AG08395 (cell line): Measurements from ENCODE around the gene RAB31.

Source experiments
- DNase-seq: peaks from one replicate; pipeline ENCODE4 v3.0.0; 2012; ENCODE audit warnings: mixed read lengths, low spot score

The RAB31 gene

GRCh38 chr18:9866627-9867026, 158.5 kb downstream of the RAB31 start:
- no peak for DNase-seq

GRCh38 chr18:9867071-9867594, 159.0 kb downstream of the RAB31 start:
- no peak for DNase-seq

GRCh38 chr18:9868857-9869714, 161.0 kb downstream of the RAB31 start:
- DNase-seq, result no peak

GRCh38 chr18:9869715-9870430, 161.8 kb downstream of the RAB31 start:
- peak; percentile 72 for DNase-seq

- no peak for DNase-seq
Measured at GRCh38 chr18:9870431-9871008, 162.4 kb downstream of the RAB31 start.

- DNase-seq, result no peak
Measured at GRCh38 chr18:9871244-9871746, 163.2 kb downstream of the RAB31 start.

GRCh38 chr18:9872823-9873222, 164.7 kb downstream of the RAB31 start:
- DNase-seq, result no peak

- DNase-seq, result no peak
Measured at GRCh38 chr18:9874728-9875127, 166.6 kb downstream of the RAB31 start.

GRCh38 chr18:9876212-9876866, 168.2 kb downstream of the RAB31 start:
- no peak for DNase-seq

- DNase-seq, result peak; percentile 66
Measured at GRCh38 chr18:9876867-9877654, 169.0 kb downstream of the RAB31 start.

- no peak for DNase-seq
Measured at GRCh38 chr18:9877655-9878014, 169.5 kb downstream of the RAB31 start.

- no peak for DNase-seq
Measured at GRCh38 chr18:9878095-9878494, 170.0 kb downstream of the RAB31 start.

- no peak for DNase-seq
Measured at GRCh38 chr18:9878783-9879242, 170.7 kb downstream of the RAB31 start.

GRCh38 chr18:9884090-9884489, 176.0 kb downstream of the RAB31 start:
- DNase-seq, result no peak

- DNase-seq, result no peak
Measured at GRCh38 chr18:9884532-9885140, 176.5 kb downstream of the RAB31 start.

- no peak for DNase-seq
Measured at GRCh38 chr18:9885170-9886004, 177.3 kb downstream of the RAB31 start, which contains the start of gene TXNDC2. Gene TXNDC2 (plus strand): TSS chr18:9885973. CDS start chr18:9886681, 708 bp downstream.

- no peak for DNase-seq
Measured at GRCh38 chr18:9886005-9886348, 177.9 kb downstream of the RAB31 start.

- no peak for DNase-seq
Measured at GRCh38 chr18:9887992-9888391, 179.9 kb downstream of the RAB31 start.

- DNase-seq, result peak; percentile 20
Measured at GRCh38 chr18:9890196-9890595, 182.1 kb downstream of the RAB31 start.

- no peak for DNase-seq
Measured at GRCh38 chr18:9890957-9891356, 182.9 kb downstream of the RAB31 start.
